A549 (cell line): ENCODE results near the gene PACS1.

Experiments used
- ATOH8 ChIP-seq: fragments of 250-450 bp; sonication (Bioruptor Pico); IDR thresholded peaks from 2 replicates; pipeline ENCODE4 v1.5.0; 2020; ENCODE audit warnings: low read depth, mild to moderate bottlenecking, moderate library complexity
- CEBPB ChIP-seq, 2 experiments: fragments of >200 bp in 1 of 2; sonication (Bioruptor Twin) in 1 of 2; formaldehyde crosslinking in 1 of 2; IDR thresholded peaks; 2 replicates each; pipeline ENCODE4 v1.6.1; 2012 to 2016
- CTCF ChIP-seq: fragments of >200 bp; sonication (Bioruptor Twin); formaldehyde crosslinking; IDR thresholded peaks from 3 replicates; pipeline ENCODE4 v1.5.1; 2016
- ELK1 ChIP-seq: fragments of 150-350 bp; IDR thresholded peaks from 2 replicates; pipeline ENCODE4 v1.6.1; 2014; ENCODE audit warnings: low read depth, mild to moderate bottlenecking, low read length
- HOXB13 ChIP-seq: fragments of 250-450 bp; sonication (Bioruptor Pico); IDR thresholded peaks from 2 replicates; pipeline ENCODE4 v1.5.0; 2020; ENCODE audit warnings: low read depth, mild to moderate bottlenecking, moderate library complexity
- JUN ChIP-seq, 2 experiments: fragments of >200 bp; sonication (Bioruptor Twin); formaldehyde crosslinking; IDR thresholded peaks; 2 replicates in 1 of 2; 3 replicates in 1 of 2; pipeline ENCODE4 v1.6.1; 2016 to 2017
- JUNB ChIP-seq: fragments of >200 bp; sonication (Bioruptor Twin); formaldehyde crosslinking; IDR thresholded peaks from 2 replicates; pipeline ENCODE4 v1.6.1; 2016
- MAX ChIP-seq: IDR thresholded peaks from 2 replicates; pipeline ENCODE4 v1.6.1; 2012
- POLR2A ChIP-seq: IDR thresholded peaks from 2 replicates; pipeline ENCODE4 v1.6.1; 2012; ENCODE audit warnings: mild to moderate bottlenecking, low read length
- RARB ChIP-seq: fragments of 250-450 bp; sonication (Bioruptor Pico); IDR thresholded peaks from 2 replicates; pipeline ENCODE4 v1.8.0; 2021; ENCODE audit warnings: mild to moderate bottlenecking, moderate library complexity
- TP53 ChIP-seq: fragments of 250-450 bp; sonication (Bioruptor Pico); IDR thresholded peaks from 2 replicates; pipeline ENCODE4 v1.5.0; 2021; ENCODE audit warnings: mild to moderate bottlenecking, moderate library complexity

- TF ChIP-seq POLR2A = no peak
- TF ChIP-seq CTCF = no peak
- no peak for TF ChIP-seq ATOH8
- no peak for TF ChIP-seq ELK1
- no peak for TF ChIP-seq TP53 (CRISPR knock-in tag)
- TF ChIP-seq MAX = no peak
- TF ChIP-seq JUN (IDR thresholded peaks at IDR 0.05) = no peak
- no peak for TF ChIP-seq JUNB
- TF ChIP-seq RARB (CRISPR knock-in tag) = no peak
- no peak for TF ChIP-seq CEBPB (IDR thresholded peaks at IDR 0.05)
- TF ChIP-seq HOXB13 = no peak
These were observed 158.4 kb downstream of the PACS1 start for GRCh38 chr11:66228521-66228920.
